BLaER1 (cell line): ENCODE measurements around the gene RHOD.

Source experiments
- H3K27ac ChIP-seq: shearing (Covaris generic); formaldehyde crosslinking; 2 replicates; pipeline ENCODE4 v1.8.1; 2022
- H3K27me3 ChIP-seq: shearing (Covaris generic); formaldehyde crosslinking; 2 replicates; pipeline ENCODE4 v1.8.1; 2022
- H3K36me3 ChIP-seq: shearing (Covaris generic); formaldehyde crosslinking; 2 replicates; pipeline ENCODE4 v1.8.1; 2022
- H3K4me1 ChIP-seq: shearing (Covaris generic); formaldehyde crosslinking; 2 replicates; pipeline ENCODE4 v1.8.1; 2022
- H3K4me2 ChIP-seq: shearing (Covaris generic); formaldehyde crosslinking; 2 replicates; pipeline ENCODE4 v1.8.1; 2022
- H3K4me3 ChIP-seq: shearing (Covaris generic); formaldehyde crosslinking; 2 replicates; pipeline ENCODE4 v1.8.1; 2022
- H3K9ac ChIP-seq: shearing (Covaris generic); formaldehyde crosslinking; 2 replicates; pipeline ENCODE4 v1.8.1; 2022
- H3K9me3 ChIP-seq: shearing (Covaris generic); formaldehyde crosslinking; 2 replicates; pipeline ENCODE4 v1.8.1; 2022
- H4K20me1 ChIP-seq: shearing (Covaris generic); formaldehyde crosslinking; 2 replicates; pipeline ENCODE4 v1.8.1; 2022
- Cebpa-rat ChIP-seq: shearing (Covaris generic); IDR thresholded peaks from 2 replicates; pipeline ENCODE4 v1.8.1; 2022

Gene RHOD

GRCh38 chr11:67111261-67111660 lies 54.6 kb downstream of the RHOD start:
- no peak overlapping the region for H3K27ac ChIP-seq
- no peak overlapping the region for H3K4me3 ChIP-seq
- no peaks in the 10 kb centered on the region for H4K20me1 ChIP-seq
- H3K9me3 ChIP-seq = no peaks in the 10 kb centered on the region
- peaks cover 11% of the 10 kb centered on the region for H3K27me3 ChIP-seq
- H3K4me1 ChIP-seq = no peaks in the 10 kb centered on the region
- no peak overlapping the region for H3K4me2 ChIP-seq
- no peaks in the 10 kb centered on the region for H3K36me3 ChIP-seq
- no peak for TF ChIP-seq Cebpa-rat
- H3K9ac ChIP-seq = no peak overlapping the region

- H3K9me3 ChIP-seq = no peaks in the 10 kb centered on the region
- no peak for TF ChIP-seq Cebpa-rat
- no peak overlapping the region for H3K4me2 ChIP-seq
- H3K27me3 ChIP-seq = peaks cover 31% of the 10 kb centered on the region
- H3K4me1 ChIP-seq = 0 out of 2 replicates have a peak, but pooled peaks cover 10% of the 10 kb centered on the region
- H3K36me3 ChIP-seq = no peaks in the 10 kb centered on the region
- H3K4me3 ChIP-seq = no peak overlapping the region
- H4K20me1 ChIP-seq = no peaks in the 10 kb centered on the region
- H3K9ac ChIP-seq = no peak overlapping the region
- no peak overlapping the region for H3K27ac ChIP-seq
Measured at GRCh38 chr11:67113231-67113721, 56.6 kb downstream of the RHOD start.

- TF ChIP-seq Cebpa-rat = no peak
- Histone ChIP-seq H3K4me2 (no peak overlapping the region), H3K4me1 (0 out of 2 replicates have a peak, but pooled peaks cover 12% of the 10 kb centered on the region), H3K4me3 (no peak overlapping the region), H3K27ac (no peak overlapping the region), H3K27me3 (peaks cover 34% of the 10 kb centered on the region), H4K20me1 (peaks cover 2% of the 10 kb centered on the region), H3K9ac (no peak overlapping the region), H3K36me3 (no peaks in the 10 kb centered on the region), H3K9me3 (no peaks in the 10 kb centered on the region)
Measured at GRCh38 chr11:67114275-67114896, 57.7 kb downstream of the RHOD start.

GRCh38 chr11:67116758-67117105 lies 60.1 kb downstream of the RHOD start:
- H3K4me1 ChIP-seq = peaks cover 15% of the 10 kb centered on the region

GRCh38 chr11:67117176-67117575 lies 60.5 kb downstream of the RHOD start:
- Histone ChIP-seq H3K27ac (no peak overlapping the region), H3K4me2 (peak overlapping the region; percentile 98), H3K27me3 (peaks cover 34% of the 10 kb centered on the region)

More at GRCh38 chr11:67116758-67117105, 60.1 kb downstream of the RHOD start:
- H3K4me3 ChIP-seq = no peak overlapping the region
- H3K4me2 ChIP-seq = no peak overlapping the region
- peaks cover 25% of the 10 kb centered on the region for H4K20me1 ChIP-seq
- no peak overlapping the region for H3K27ac ChIP-seq
- no peaks in the 10 kb centered on the region for H3K36me3 ChIP-seq
- no peak overlapping the region for H3K9ac ChIP-seq
- no peak for TF ChIP-seq Cebpa-rat
- peaks cover 34% of the 10 kb centered on the region for H3K27me3 ChIP-seq
- no peaks in the 10 kb centered on the region for H3K9me3 ChIP-seq

GRCh38 chr11:67117672-67118180 lies 61.1 kb downstream of the RHOD start:
- peaks cover 35% of the 10 kb centered on the region for H4K20me1 ChIP-seq
- peak overlapping the region; percentile 93 for H3K27ac ChIP-seq
- TF ChIP-seq Cebpa-rat = no peak
- H3K9me3 ChIP-seq = no peaks in the 10 kb centered on the region
- H3K4me3 ChIP-seq = peak overlapping the region; percentile 76
- H3K27me3 ChIP-seq = peaks cover 34% of the 10 kb centered on the region
- H3K4me1 ChIP-seq = peaks cover 24% of the 10 kb centered on the region
- H3K4me2 ChIP-seq = peak overlapping the region; percentile 98
- H3K36me3 ChIP-seq = peaks cover 4% of the 10 kb centered on the region; the same call in 1 of the 2 replicates
- H3K9ac ChIP-seq = peak overlapping the region; percentile 89

More at GRCh38 chr11:67117176-67117575, 60.5 kb downstream of the RHOD start:
- Histone ChIP-seq H3K36me3 (peaks cover 1% of the 10 kb centered on the region; the same call in 1 of the 2 replicates), H3K4me3 (peak overlapping the region; percentile 76; the same call in 1 of the 2 replicates), H3K9ac (peak overlapping the region; percentile 89; the same call in 1 of the 2 replicates), H4K20me1 (peaks cover 30% of the 10 kb centered on the region), H3K4me1 (peaks cover 19% of the 10 kb centered on the region), H3K9me3 (no peaks in the 10 kb centered on the region)
- TF ChIP-seq Cebpa-rat = no peak

GRCh38 chr11:67118181-67118766 lies 61.6 kb downstream of the RHOD start:
- H3K9me3 ChIP-seq = no peaks in the 10 kb centered on the region
- peaks cover 34% of the 10 kb centered on the region for H3K27me3 ChIP-seq
- H3K36me3 ChIP-seq = peaks cover 9% of the 10 kb centered on the region; the same call in 1 of the 2 replicates
- peaks cover 41% of the 10 kb centered on the region for H4K20me1 ChIP-seq
- no peak for TF ChIP-seq Cebpa-rat
- H3K4me1 ChIP-seq = peaks cover 30% of the 10 kb centered on the region
- peak overlapping the region; percentile 98 for H3K4me2 ChIP-seq
- peak overlapping the region; percentile 93 for H3K27ac ChIP-seq
- H3K4me3 ChIP-seq = peak overlapping the region; percentile 76
- H3K9ac ChIP-seq = peak overlapping the region; percentile 89

GRCh38 chr11:67118801-67119584 lies 62.3 kb downstream of the RHOD start, which contains the start of gene KDM2A:
KDM2A (plus strand) TSS chr11:67119263; CDS start chr11:67121317, 2,054 bp downstream.
- H4K20me1 ChIP-seq = peaks cover 48% of the 10 kb centered on the region
- TF ChIP-seq Cebpa-rat = no peak
- no peaks in the 10 kb centered on the region for H3K9me3 ChIP-seq
- H3K4me1 ChIP-seq = peaks cover 37% of the 10 kb centered on the region
- peak within 1 kb of the TSS; percentile 100 for H3K4me3 ChIP-seq
- peaks cover 34% of the 10 kb centered on the region for H3K27me3 ChIP-seq
- H3K36me3 ChIP-seq = peaks cover 17% of the 10 kb centered on the region
- peak within 1 kb of the TSS; percentile 98 for H3K4me2 ChIP-seq
- peak within 1 kb of the TSS; percentile 98 for H3K9ac ChIP-seq
- peak within 1 kb of the TSS; percentile 98 for H3K27ac ChIP-seq

- peaks cover 34% of the 10 kb centered on the region for H3K27me3 ChIP-seq
- peak overlapping the region; percentile 75 for H3K4me2 ChIP-seq
Measured at GRCh38 chr11:67119585-67120391, 63.1 kb downstream of the RHOD start.

More at GRCh38 chr11:67119585-67120391, 63.1 kb downstream of the RHOD start:
- Histone ChIP-seq H3K9me3 (no peaks in the 10 kb centered on the region), H3K9ac (peak overlapping the region; percentile 98), H3K4me1 (peaks cover 37% of the 10 kb centered on the region), H4K20me1 (peaks cover 56% of the 10 kb centered on the region), H3K4me3 (peak overlapping the region; percentile 100), H3K27ac (peak overlapping the region; percentile 98), H3K36me3 (peaks cover 25% of the 10 kb centered on the region)
- no peak for TF ChIP-seq Cebpa-rat
